ENCODE measurements around the gene SFMBT2.

The SFMBT2 gene

GRCh38 chr10:7288060-7288690 lies 122.7 kb downstream of the SFMBT2 start:
- no peak overlapping the region for H3K4me3 ChIP-seq (ENCODE audit: low read depth, low read length)
- TF ChIP-seq CTCF (IDR thresholded peaks at IDR 0.05; ENCODE audit: insufficient read depth, low read length, missing control alignments), result no peak
- POLR2A ChIA-PET, result no interaction called here
- DNase-seq (ENCODE audit: low read depth, low spot score), result no peak
- CTCF ChIA-PET, result no interaction called here

GRCh38 chr10:7287377-7287776 lies 123.5 kb downstream of the SFMBT2 start:
- no peak for DNase-seq (ENCODE audit: low read depth, low spot score)
- ChIA-PET POLR2A (no interaction called here), CTCF (no interaction called here)
- no peak overlapping the region for H3K4me3 ChIP-seq (ENCODE audit: low read depth, low read length)
- TF ChIP-seq CTCF (IDR thresholded peaks at IDR 0.05; ENCODE audit: insufficient read depth, low read length, missing control alignments), result no peak

DNA sequence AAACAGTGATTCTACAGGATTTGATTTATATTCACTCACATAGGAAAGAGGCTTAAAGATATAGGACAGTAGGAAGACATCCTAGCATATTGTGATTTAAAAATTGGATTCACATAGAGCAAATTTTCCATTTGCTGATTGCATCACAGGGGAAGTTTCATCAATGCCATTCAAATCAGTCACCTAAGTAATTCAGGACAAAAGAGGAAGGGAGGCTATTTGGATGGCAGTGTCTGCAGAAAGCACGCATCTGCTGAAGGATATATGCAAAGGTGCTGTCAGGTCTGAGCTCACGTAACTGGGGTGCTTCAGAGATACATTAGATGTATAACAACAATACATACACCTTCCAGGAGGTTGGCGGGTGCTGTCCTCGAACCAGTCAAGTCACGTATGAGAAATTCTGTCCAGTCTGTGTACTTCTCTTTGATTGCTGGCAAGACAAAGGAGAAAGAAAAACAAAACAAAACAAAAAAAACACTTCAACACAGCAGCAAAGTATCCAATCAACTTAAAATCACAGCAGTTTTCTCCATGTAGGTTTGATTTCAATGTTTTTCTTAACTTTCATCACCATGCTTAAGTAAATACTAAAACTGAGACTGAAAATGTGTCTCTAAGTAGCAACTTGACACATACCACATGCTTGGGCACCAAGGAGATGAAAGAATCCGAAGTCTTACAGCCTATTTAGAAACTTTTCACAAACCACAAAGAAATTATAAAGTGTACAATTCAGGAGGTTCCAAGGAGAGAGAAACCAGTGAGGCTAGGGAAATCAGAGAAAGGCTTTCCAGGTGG lies 125.1 kb downstream of the SFMBT2 start:
- DNase-seq (ENCODE audit: low read depth, low spot score), result no peak
- POLR2A ChIA-PET, result no interaction called here
- CTCF ChIA-PET, result no interaction called here
- H3K4me3 ChIP-seq (ENCODE audit: low read depth, low read length), result no peak overlapping the region
- no peak for TF ChIP-seq CTCF (IDR thresholded peaks at IDR 0.05; ENCODE audit: insufficient read depth, low read length, missing control alignments)

DNA sequence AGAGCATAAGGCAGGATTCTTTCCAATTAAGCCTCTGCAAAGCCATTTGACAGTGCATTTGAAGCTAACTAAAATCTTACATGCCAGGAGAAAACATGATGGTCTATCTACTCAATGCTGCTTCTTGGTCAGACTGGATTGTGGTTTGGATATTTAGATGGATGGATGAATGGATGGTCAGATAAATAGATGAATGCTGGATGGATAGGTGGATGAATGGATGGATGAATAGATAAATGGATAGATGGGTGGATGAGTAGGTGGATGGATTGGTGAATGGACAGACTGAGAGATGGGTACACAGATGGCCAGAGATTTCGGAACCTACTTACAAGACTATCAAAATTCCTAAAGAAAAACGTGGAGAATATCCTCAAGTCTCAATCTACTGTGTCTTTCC lies 127.6 kb downstream of the SFMBT2 start:
- CTCF ChIA-PET, result no interaction called here
- no peak for TF ChIP-seq CTCF (IDR thresholded peaks at IDR 0.05; ENCODE audit: insufficient read depth, low read length, missing control alignments)
- POLR2A ChIA-PET, result no interaction called here
- no peak overlapping the region for H3K4me3 ChIP-seq (ENCODE audit: low read depth, low read length)
- no peak for DNase-seq (ENCODE audit: low read depth, low spot score)

- DNase-seq (ENCODE audit: low read depth, low spot score), result no peak
- no peak overlapping the region for H3K4me3 ChIP-seq (ENCODE audit: low read depth, low read length)
- no peak for TF ChIP-seq CTCF (IDR thresholded peaks at IDR 0.05; ENCODE audit: insufficient read depth, low read length, missing control alignments)
- ChIA-PET POLR2A (no interaction called here), CTCF (no interaction called here)
Measured at GRCh38 chr10:7282457-7282856, 128.4 kb downstream of the SFMBT2 start.

GRCh38 chr10:7281429-7281828 lies 129.4 kb downstream of the SFMBT2 start:
- no peak overlapping the region for H3K4me3 ChIP-seq (ENCODE audit: low read depth, low read length)
- DNase-seq (ENCODE audit: low read depth, low spot score), result no peak
- ChIA-PET POLR2A (no interaction called here), CTCF (no interaction called here)
- no peak for TF ChIP-seq CTCF (IDR thresholded peaks at IDR 0.05; ENCODE audit: insufficient read depth, low read length, missing control alignments)
